ENCODE data around the gene RGPD4.

- TF ChIP-seq, protein P1, sequence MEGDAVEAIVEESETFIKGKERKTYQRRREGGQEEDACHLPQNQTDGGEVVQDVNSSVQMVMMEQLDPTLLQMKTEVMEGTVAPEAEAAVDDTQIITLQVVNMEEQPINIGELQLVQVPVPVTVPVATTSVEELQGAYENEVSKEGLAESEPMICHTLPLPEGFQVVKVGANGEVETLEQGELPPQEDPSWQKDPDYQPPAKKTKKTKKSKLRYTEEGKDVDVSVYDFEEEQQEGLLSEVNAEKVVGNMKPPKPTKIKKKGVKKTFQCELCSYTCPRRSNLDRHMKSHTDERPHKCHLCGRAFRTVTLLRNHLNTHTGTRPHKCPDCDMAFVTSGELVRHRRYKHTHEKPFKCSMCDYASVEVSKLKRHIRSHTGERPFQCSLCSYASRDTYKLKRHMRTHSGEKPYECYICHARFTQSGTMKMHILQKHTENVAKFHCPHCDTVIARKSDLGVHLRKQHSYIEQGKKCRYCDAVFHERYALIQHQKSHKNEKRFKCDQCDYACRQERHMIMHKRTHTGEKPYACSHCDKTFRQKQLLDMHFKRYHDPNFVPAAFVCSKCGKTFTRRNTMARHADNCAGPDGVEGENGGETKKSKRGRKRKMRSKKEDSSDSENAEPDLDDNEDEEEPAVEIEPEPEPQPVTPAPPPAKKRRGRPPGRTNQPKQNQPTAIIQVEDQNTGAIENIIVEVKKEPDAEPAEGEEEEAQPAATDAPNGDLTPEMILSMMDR (IDR thresholded peaks at IDR 0.05): no peak
- TF ChIP-seq POLR2A (IDR thresholded peaks at IDR 0.05): no peak
Observed at GRCh38 chr2:107825206-107825563, 1.5 kb upstream of the RGPD4 start.
